Fibroblast of villous mesenchyme (primary cell): ENCODE data around the gene OR4D1. TPM values are rescaled to one million over a fixed set of nuclear protein-coding genes. Genes with fewer than 3 reads are reported as not detected.
"Not testable (repeated sequence)": the region's sequence is repeated elsewhere in the genome, so short reads cannot be mapped to it uniquely, and the experiment has no call there.

Experiments used
- DNase-seq: peaks from one replicate; pipeline ENCODE4 v3.0.0-alpha.2; 2010; ENCODE audit warnings: low read depth
- H3K4me3 ChIP-seq: 2 replicates; pipeline ENCODE4 v1.5.1; 2011; ENCODE audit warnings: low read depth, mild to moderate bottlenecking, low read length
- total RNA-seq: library from RNA; depleted of rRNA; stranded (reverse); fragments of >200 nt; gene quantifications from 2 replicates; pipeline ENCODE4 v1.2.3, GENCODE V29; 2012
- TF ChIP-seq, protein P1 (sequence below): IDR thresholded peaks from 2 replicates; pipeline ENCODE4 v1.5.1; 2012; ENCODE audit warnings: low read depth, mild to moderate bottlenecking, low read length; ENCODE audit not compliant: insufficient read depth

The OR4D1 gene
- total RNA-seq, 1 donor: not detected

DNA sequence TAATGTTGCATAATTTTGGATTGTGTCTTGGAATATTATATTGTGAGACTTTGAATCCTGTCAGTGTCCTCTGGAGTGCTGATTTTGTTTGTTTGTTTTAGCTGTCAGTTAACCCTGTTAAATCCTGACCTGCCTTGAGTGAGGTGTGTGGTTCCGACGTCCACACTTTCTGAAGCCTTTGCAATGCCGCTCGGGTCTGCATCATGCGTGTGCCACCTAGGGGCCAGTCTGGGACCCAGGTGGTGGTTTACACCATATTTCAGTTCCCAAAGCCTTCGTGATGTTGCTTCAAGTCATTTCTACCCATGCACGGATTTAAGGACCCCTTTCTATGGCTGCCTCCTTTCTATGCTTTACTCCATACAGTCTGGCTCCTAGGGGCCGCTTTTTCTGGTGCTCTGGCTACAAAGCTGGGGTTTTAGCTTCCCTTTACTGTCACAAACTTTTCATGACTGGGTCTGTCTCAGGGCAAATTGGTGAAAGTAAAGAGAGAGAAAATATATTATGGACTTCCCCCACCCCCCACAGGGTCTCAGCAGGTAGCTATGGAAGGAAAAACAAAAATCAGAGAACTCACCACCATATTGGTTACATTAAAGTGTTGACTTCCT lies 11.4 kb upstream of the OR4D1 start:
- TF ChIP-seq, protein P1, sequence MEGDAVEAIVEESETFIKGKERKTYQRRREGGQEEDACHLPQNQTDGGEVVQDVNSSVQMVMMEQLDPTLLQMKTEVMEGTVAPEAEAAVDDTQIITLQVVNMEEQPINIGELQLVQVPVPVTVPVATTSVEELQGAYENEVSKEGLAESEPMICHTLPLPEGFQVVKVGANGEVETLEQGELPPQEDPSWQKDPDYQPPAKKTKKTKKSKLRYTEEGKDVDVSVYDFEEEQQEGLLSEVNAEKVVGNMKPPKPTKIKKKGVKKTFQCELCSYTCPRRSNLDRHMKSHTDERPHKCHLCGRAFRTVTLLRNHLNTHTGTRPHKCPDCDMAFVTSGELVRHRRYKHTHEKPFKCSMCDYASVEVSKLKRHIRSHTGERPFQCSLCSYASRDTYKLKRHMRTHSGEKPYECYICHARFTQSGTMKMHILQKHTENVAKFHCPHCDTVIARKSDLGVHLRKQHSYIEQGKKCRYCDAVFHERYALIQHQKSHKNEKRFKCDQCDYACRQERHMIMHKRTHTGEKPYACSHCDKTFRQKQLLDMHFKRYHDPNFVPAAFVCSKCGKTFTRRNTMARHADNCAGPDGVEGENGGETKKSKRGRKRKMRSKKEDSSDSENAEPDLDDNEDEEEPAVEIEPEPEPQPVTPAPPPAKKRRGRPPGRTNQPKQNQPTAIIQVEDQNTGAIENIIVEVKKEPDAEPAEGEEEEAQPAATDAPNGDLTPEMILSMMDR: peak; percentile 30
- H3K4me3 ChIP-seq: no peak overlapping the region
- DNase-seq: peak; percentile 1

- TF ChIP-seq, protein P1: no peak
- DNase-seq: no peak
- no peak overlapping the region for H3K4me3 ChIP-seq
Measured at GRCh38 chr17:58141505-58141904, 6.7 kb upstream of the OR4D1 start.

- DNase-seq: not testable (repeated sequence)
Measured at GRCh38 chr17:58143335-58143734, 4.8 kb upstream of the OR4D1 start.

DNA sequence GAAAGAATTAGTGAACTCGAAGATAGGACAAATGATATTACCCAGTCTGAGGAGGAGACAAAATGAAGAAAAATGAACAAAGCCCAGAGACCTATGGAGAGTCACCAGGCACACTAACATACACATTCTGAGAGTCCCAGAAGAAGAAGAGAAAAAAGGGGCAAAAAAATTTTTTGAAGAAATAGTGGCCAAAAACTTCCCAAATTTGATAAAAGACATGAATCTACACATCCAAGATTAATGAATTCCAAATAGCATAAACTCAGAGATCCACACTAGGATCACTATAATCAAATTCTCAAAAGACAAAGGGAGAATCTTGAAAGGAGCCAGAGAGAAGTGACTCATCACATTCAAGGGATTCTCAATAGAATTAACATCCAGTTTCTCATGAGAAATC lies 3.4 kb upstream of the OR4D1 start:
- TF ChIP-seq, protein P1: no peak
- no peak for DNase-seq
- no peak overlapping the region for H3K4me3 ChIP-seq

More at GRCh38 chr17:58143335-58143734, 4.8 kb upstream of the OR4D1 start:
- not testable (repeated sequence) for H3K4me3 ChIP-seq

GRCh38 chr17:58148609-58149008 lies 425 bp downstream of the OR4D1 start:
- DNase-seq: no peak
- no peak overlapping the region for H3K4me3 ChIP-seq
- TF ChIP-seq, protein P1: no peak

DNA sequence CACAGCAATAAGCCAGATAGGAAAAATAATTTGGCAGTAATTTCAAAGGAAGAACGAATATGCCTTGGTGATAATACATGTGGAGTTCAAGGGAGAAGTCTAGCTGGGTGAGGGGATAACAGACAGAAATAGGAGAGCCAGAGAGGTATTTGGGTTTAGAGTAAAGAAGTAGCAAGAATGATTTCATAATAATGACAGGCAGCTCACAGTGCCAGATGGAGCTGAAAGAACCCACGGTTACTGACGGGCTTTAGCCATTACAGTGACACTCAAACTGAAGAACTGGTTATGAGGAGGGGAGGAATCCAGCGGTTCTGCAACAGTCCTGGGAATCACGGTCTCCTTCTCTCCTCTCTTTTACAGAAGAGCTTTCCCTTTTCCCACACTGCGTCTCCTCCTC lies 2.2 kb downstream of the OR4D1 start:
- H3K4me3 ChIP-seq: no peak overlapping the region
- TF ChIP-seq, protein P1: no peak

DNA sequence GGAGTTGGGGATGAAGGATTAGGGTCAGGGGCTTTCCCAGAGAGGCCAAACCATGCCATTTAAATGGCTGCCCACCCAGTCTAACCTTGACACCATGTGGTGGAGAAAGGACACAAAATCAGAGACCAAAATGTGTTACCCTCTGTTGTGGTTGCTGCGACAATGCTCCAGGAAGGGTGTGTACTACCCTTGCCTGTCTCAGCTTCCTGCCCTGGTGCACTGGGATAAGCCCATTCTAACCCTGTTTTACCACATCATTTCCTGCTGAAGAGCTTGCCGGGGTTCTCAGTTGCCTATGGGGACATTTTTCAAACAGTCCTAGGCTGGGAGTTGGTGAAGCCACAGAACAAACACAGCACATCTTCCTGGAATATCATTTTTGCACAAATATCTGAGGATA lies 4.9 kb downstream of the OR4D1 start:
- H3K4me3 ChIP-seq: no peak overlapping the region
- TF ChIP-seq, protein P1: no peak
- DNase-seq: no peak

More for the DNA sequence above, 2.2 kb downstream of the OR4D1 start:
- DNase-seq: no peak
